ENCODE measurements around the gene RNF32.

Gene RNF32

GRCh38 chr7:156657681-156658080 is 17.1 kb downstream of the RNF32 start:
- ATAC-seq, result no peak
- TF ChIP-seq ZFP30 (CRISPR knock-in tag; IDR thresholded peaks at IDR 0.05) (no peak), TOX (CRISPR knock-in tag; IDR thresholded peaks at IDR 0.05; ENCODE audit: borderline replicate concordance) (no peak), CSRNP3 (CRISPR knock-in tag; IDR thresholded peaks at IDR 0.05) (no peak), BACH2 (CRISPR knock-in tag; IDR thresholded peaks at IDR 0.05; ENCODE audit: borderline replicate concordance) (no peak), ZNF565 (CRISPR knock-in tag; conservative IDR thresholded peaks at IDR 0.05; ENCODE audit: low read depth) (no peak), ZFP3 (CRISPR knock-in tag; IDR thresholded peaks at IDR 0.05) (no peak), TCF4 (CRISPR knock-in tag; IDR thresholded peaks at IDR 0.05; ENCODE audit: borderline replicate concordance) (no peak), ESRRG (CRISPR knock-in tag; IDR thresholded peaks at IDR 0.05) (no peak), ZNF70 (CRISPR knock-in tag; IDR thresholded peaks at IDR 0.05) (no peak), PPARA (CRISPR knock-in tag; IDR thresholded peaks at IDR 0.05; ENCODE audit: borderline replicate concordance) (no peak), SNAI2 (CRISPR knock-in tag; IDR thresholded peaks at IDR 0.05) (no peak), TSHZ2 (CRISPR knock-in tag; IDR thresholded peaks at IDR 0.05) (no peak), PATZ1 (CRISPR knock-in tag; IDR thresholded peaks at IDR 0.05; ENCODE audit: borderline replicate concordance) (no peak), OSR1 (CRISPR knock-in tag; IDR thresholded peaks at IDR 0.05) (no peak), RARB (CRISPR knock-in tag; IDR thresholded peaks at IDR 0.05) (no peak)

- no peak for ATAC-seq
- TF ChIP-seq ESRRG (CRISPR knock-in tag; IDR thresholded peaks at IDR 0.05) (no peak), CREB5 (CRISPR knock-in tag; IDR thresholded peaks at IDR 0.05; ENCODE audit: low read depth) (no peak)
Measured at GRCh38 chr7:156659203-156659602, 18.6 kb downstream of the RNF32 start.

- ATAC-seq, result no peak
- no peak for TF ChIP-seq SNAI2 (CRISPR knock-in tag; IDR thresholded peaks at IDR 0.05)
- no peak for TF ChIP-seq TCF4 (CRISPR knock-in tag; IDR thresholded peaks at IDR 0.05; ENCODE audit: borderline replicate concordance)
- TF ChIP-seq PPARA (CRISPR knock-in tag; IDR thresholded peaks at IDR 0.05; ENCODE audit: borderline replicate concordance), result no peak
- TF ChIP-seq CREB5 (CRISPR knock-in tag; IDR thresholded peaks at IDR 0.05; ENCODE audit: low read depth), result no peak
- TF ChIP-seq ARNTL (CRISPR knock-in tag; IDR thresholded peaks at IDR 0.05; ENCODE audit: borderline replicate concordance, low read depth), result no peak
- no peak for TF ChIP-seq RARB (CRISPR knock-in tag; IDR thresholded peaks at IDR 0.05)
Measured at GRCh38 chr7:156659961-156660360, 19.4 kb downstream of the RNF32 start.

GRCh38 chr7:156661637-156662036 is 21.1 kb downstream of the RNF32 start:
- TF ChIP-seq ZFP3 (CRISPR knock-in tag; IDR thresholded peaks at IDR 0.05) (no peak), ZC3H10 (CRISPR knock-in tag; IDR thresholded peaks at IDR 0.05) (no peak), ZFP30 (CRISPR knock-in tag; IDR thresholded peaks at IDR 0.05) (no peak), TCF4 (CRISPR knock-in tag; IDR thresholded peaks at IDR 0.05; ENCODE audit: borderline replicate concordance) (no peak), ISL1 (CRISPR knock-in tag; IDR thresholded peaks at IDR 0.05) (no peak), ZNF565 (CRISPR knock-in tag; conservative IDR thresholded peaks at IDR 0.05; ENCODE audit: low read depth) (no peak), BACH2 (CRISPR knock-in tag; IDR thresholded peaks at IDR 0.05; ENCODE audit: borderline replicate concordance) (no peak), CSDC2 (CRISPR knock-in tag; IDR thresholded peaks at IDR 0.05) (no peak)
- no peak for ATAC-seq
